ENCODE data around the gene SUMF1.

The SUMF1 gene

GRCh38 chr3:4375911-4376310 is 91.2 kb downstream of the SUMF1 start:
- no peak for DNase-seq

GRCh38 chr3:4373669-4374068 is 93.4 kb downstream of the SUMF1 start:
- no peak for DNase-seq

GRCh38 chr3:4362523-4362922 is 104.5 kb downstream of the SUMF1 start:
- no peak for DNase-seq

GRCh38 chr3:4360817-4361216 is 106.3 kb downstream of the SUMF1 start:
- no peak for DNase-seq

- DNase-seq: no peak
Observed at GRCh38 chr3:4359805-4360502, 107.1 kb downstream of the SUMF1 start.

GRCh38 chr3:4358273-4358672 is 108.8 kb downstream of the SUMF1 start:
- no peak for DNase-seq

GRCh38 chr3:4356546-4357410 is 110.3 kb downstream of the SUMF1 start:
- no peak for DNase-seq

- DNase-seq: no peak
Observed at GRCh38 chr3:4356220-4356540, 110.9 kb downstream of the SUMF1 start.

GRCh38 chr3:4355401-4356219 is 111.5 kb downstream of the SUMF1 start:
- no peak for DNase-seq

- DNase-seq: no peak
Observed at GRCh38 chr3:4351872-4352271, 115.2 kb downstream of the SUMF1 start.

- no peak for DNase-seq
Observed at GRCh38 chr3:4351164-4351855, 115.8 kb downstream of the SUMF1 start.

- DNase-seq: peak; percentile 26
Observed at GRCh38 chr3:4350789-4351163, 116.3 kb downstream of the SUMF1 start.

- no peak for DNase-seq
Observed at GRCh38 chr3:4343258-4343657, 123.8 kb downstream of the SUMF1 start.

GRCh38 chr3:4341336-4341675 is 125.8 kb downstream of the SUMF1 start:
- DNase-seq: no peak

GRCh38 chr3:4340411-4341335 is 126.4 kb downstream of the SUMF1 start:
- no peak for DNase-seq

GRCh38 chr3:4340077-4340410 is 127.0 kb downstream of the SUMF1 start:
- DNase-seq: no peak

GRCh38 chr3:4338751-4339150 is 128.3 kb downstream of the SUMF1 start:
- no peak for DNase-seq

- DNase-seq: no peak
Observed at GRCh38 chr3:4336850-4337546, 130.1 kb downstream of the SUMF1 start.

GRCh38 chr3:4335840-4336562 is 131.1 kb downstream of the SUMF1 start:
- no peak for DNase-seq

- DNase-seq: no peak
Observed at GRCh38 chr3:4334548-4334947, 132.5 kb downstream of the SUMF1 start.

GRCh38 chr3:4332991-4333390 is 134.1 kb downstream of the SUMF1 start:
- DNase-seq: no peak
